GM12865 (cell line): ENCODE data around the gene IGF2.
A peak's percentile ranks its signal among the peaks of the same experiment; 100 is the strongest.

Experiments used
- DNase-seq: peaks from one replicate; pipeline ENCODE4 v3.0.0; 2010; ENCODE audit warnings: low read depth
- H3K4me3 ChIP-seq: 2 replicates; pipeline ENCODE4 v1.5.1; 2011; ENCODE audit warnings: mild to moderate bottlenecking, low read depth, low read length, control low read depth
- CTCF ChIP-seq: IDR thresholded peaks from 2 replicates; pipeline ENCODE4 v1.5.1; 2011; ENCODE audit warnings: low read length, control low read depth, low read depth, inconsistent platforms; ENCODE audit not compliant: insufficient read depth; ENCODE audit errors: missing control alignments

Gene IGF2

GRCh38 chr11:2147391-2147790 is 8.2 kb upstream of the IGF2 start:
- no peak overlapping the region for H3K4me3 ChIP-seq
- TF ChIP-seq CTCF = no peak
- DNase-seq = no peak

- TF ChIP-seq CTCF = no peak
- H3K4me3 ChIP-seq = no peak overlapping the region
- no peak for DNase-seq
Observed at GRCh38 chr11:2146051-2146450, 6.9 kb upstream of the IGF2 start.

- DNase-seq = no peak
- H3K4me3 ChIP-seq = no peak overlapping the region
- TF ChIP-seq CTCF = no peak
Observed at GRCh38 chr11:2144544-2145248, 5.5 kb upstream of the IGF2 start.

GRCh38 chr11:2143799-2144543 is 4.8 kb upstream of the IGF2 start:
- TF ChIP-seq CTCF = no peak
- no peak overlapping the region for H3K4me3 ChIP-seq
- no peak for DNase-seq

GRCh38 chr11:2143477-2143798 is 4.2 kb upstream of the IGF2 start:
- no peak overlapping the region for H3K4me3 ChIP-seq
- no peak for DNase-seq
- no peak for TF ChIP-seq CTCF

- peak; percentile 29 for DNase-seq
- no peak for TF ChIP-seq CTCF
- no peak overlapping the region for H3K4me3 ChIP-seq
Observed at GRCh38 chr11:2142762-2143202, 3.6 kb upstream of the IGF2 start.

GRCh38 chr11:2142300-2142759 is 3.1 kb upstream of the IGF2 start:
- DNase-seq = no peak
- no peak for TF ChIP-seq CTCF
- no peak overlapping the region for H3K4me3 ChIP-seq
